Measurements from ENCODE around the gene KLRG1.

- TF ChIP-seq CTCF (IDR thresholded peaks at IDR 0.05) (no peak), POLR2A (IDR thresholded peaks at IDR 0.05) (no peak)
These were observed 59.6 kb downstream of the KLRG1 start for GRCh38 chr12:9048930-9049329.
